GM18870 (cell line): ENCODE data around the gene ITGA7.

ENCODE experiments used
- ATAC-seq: cut with Tn5 transposase; IDR thresholded peaks from one replicate; pipeline ENCODE4 v1.9.1; 2021; ENCODE audit warnings: moderate library complexity; ENCODE audit not compliant: unreplicated experiment

ITGA7 gene

DNA sequence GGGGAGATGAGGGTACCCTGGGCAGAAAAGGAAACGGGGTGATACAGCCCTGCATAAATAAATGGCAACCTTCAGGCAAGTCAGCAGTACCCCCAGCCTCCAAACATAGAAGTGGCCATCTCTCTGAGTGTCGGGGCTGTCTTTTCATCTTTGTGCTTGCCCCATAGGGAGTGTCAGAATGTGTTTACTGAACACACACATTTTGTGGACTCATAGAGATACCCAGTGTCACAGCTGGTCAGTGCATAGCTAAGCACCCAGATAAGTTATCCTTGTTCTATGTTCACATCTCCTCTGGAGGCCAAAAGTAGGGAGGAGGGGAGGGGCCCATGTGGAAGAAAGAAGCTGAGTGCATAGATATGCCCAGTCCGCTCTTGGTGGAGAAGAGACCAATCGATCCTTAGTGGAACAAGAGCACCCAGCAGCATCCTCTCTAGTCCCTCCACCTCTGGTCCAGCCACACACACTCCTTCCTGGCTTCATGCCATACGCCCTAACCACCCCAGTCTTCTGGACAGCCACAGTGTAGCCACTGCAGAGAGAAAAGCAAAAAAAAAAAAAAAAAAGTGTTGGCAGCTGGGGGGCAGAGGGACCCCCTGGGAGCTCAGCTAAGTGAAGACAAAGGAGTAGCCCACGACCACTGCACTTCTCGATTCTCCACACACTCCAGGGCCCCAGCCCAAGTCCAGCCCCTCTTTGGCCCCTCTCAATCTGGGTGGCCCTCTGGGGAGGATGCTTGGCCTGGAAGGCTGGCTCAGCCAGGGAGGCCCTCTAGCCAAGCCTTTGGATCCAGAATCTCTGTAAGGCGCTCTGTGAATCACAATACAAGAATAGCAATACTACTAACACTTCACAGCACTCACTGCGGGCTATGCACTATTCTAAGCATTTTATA lies 2.6 kb downstream of the ITGA7 start:
- no peak for ATAC-seq

DNA sequence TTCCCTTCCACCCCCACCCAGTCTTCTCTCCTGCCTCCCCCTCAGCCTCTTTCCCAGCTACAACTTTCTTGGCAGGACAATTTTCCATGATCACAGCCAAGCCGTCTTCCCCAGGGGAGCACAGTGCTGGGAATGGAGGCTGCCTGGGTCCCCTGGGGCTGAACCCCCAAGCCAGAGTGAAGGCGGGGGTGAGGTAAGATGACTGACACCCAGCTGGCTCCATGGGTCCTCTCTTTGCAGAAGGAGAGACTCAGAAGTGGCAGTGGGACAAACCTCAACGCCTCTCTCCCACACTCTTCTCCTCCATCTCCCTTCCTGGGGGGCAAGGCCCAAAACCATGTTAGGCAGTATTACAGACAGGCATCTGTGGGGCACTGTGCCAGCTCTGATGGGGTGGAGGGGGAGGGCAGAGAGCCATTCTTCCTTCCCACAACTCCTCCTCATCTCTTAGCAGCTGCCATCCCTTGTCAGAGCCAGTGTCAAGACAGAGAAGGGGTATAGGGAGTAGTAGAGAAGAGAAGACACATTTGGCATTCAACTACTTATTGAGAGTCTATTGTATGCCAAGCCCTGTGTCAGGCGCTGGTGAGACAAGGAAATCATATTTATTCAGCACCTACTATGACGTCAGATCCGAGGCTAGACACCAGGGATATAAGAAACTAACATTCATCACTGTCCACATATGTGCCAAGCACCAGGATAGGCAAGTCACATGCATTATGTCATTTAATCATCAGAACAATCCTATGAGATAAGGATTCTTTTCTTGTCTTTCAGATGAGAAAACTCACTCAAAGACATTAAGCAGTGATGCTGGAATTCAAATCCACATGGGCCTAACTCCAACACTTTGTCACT lies 3.6 kb downstream of the ITGA7 start:
- ATAC-seq = no peak

DNA sequence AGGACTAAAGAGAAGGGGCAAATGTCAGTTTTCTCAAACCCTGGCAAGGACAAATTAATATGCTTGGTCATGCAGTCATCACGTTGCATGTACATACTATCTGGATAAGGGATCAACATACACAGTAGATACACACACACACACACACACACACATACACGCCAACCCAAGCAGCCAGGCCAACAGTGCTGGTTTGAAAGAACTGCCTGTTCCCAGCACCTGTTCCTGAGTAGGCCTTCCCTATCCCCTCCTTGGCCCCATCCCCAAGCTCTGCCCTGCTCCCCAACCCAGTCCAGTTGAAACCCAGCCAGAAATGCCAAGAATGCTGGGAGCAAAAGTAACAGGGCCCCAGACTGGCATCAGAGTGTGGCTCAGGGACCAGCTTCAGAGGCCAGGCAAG lies 4.4 kb downstream of the ITGA7 start:
- no peak for ATAC-seq

DNA sequence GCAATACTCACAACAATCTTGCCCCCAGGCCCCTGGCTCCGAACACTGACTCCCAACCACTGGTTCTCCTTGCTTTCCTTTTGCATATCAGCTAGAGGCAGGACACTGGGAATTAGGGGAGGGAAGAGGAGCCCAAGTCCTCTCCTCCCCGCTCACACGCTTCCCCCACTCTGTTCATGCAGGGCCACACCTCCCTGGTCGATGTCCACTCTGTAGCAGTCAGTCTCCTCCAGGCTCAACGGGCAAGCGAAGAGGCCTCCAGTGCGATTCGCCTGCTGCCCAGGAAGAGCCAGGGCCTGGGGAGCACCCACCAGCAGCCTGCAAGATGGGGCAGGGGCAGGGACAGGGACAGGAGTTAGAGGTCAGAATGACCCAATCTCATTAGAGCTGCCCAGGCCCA lies 4.8 kb downstream of the ITGA7 start:
- ATAC-seq = no peak

DNA sequence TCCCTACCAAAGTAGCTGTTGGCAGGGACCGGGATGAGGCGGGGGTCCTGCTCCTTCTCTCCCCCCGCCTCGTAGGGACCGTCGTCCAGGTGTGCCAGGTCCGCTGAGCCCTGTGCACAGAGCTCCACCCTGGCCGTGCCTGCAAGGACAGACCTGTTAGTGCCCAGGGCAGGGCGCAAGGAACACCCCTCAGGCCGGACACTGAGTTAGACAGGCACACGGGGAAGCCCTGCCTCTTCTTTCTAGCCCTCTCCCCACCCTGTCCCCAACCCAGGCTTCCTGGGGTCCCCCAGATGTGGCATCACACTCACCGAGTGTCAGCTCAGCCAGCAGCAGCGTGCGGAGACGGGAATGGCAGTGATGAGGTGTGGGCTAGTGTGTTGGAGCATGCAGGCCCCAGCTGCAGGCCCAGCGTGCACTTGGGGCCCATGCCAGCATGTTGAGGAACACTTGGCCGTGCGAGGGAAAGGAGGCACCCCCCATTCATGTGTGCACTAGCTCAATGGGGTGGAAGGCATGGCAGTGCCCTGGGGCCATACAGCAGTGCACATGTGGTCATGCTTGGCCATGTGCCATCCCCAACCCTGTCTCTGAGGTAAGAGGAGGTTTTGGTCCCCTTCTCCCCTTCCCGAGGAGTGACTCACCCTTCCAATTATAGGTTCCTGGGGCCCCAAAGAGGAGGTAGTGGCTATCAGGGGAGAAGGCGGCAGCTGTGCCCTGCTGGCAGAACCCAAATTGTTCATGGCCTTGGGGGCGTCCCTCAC lies 7.3 kb downstream of the ITGA7 start:
- ATAC-seq = no peak

DNA sequence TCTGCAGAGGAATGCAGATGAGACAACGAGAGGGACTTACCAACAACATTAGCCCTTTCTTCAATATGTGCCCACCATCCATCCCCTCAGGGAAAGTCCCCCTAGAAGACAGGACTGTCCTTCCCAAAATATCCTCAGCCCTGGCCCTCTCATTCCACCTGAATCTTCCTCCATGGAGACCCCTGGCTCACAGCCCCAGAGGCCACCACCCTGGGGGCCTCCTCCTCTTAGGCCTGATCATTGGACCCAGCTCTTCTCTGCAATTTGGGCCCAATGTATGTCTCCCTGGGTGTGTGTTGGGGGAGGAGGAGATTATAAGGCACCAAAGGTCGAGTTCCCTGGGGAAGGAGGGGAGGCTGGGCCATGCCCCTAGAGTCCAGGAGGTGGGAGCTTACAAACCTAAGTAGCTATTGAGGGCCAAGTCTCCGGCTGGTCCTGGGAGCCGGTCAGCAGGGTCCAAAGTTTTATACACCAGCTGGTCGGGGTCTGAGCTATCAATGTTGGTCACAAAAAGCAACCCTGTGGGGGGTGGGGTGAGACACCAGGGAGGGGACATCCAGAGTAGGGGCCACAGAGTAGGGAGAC lies 8.1 kb downstream of the ITGA7 start:
- ATAC-seq = no peak

DNA sequence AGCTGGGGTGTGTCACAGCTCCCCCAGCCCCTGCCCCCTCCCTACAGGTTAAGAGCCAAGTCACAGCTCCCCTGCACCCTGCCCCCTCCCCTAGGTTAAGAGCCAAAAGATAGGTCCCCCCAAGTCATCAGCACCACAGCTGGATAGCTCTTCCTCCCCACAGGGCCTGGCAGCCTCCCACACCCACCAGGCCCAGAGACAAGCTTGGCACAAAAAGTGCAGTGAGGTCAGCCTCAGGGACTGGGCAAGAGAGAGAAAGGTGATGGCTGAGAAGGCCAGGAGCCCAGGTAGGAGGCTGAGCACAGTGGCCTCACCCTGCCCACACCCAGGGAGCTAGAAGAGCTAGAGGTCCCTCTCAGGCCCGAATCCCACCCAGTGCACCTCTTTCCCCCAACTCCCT lies 8.7 kb downstream of the ITGA7 start:
- ATAC-seq = no peak

DNA sequence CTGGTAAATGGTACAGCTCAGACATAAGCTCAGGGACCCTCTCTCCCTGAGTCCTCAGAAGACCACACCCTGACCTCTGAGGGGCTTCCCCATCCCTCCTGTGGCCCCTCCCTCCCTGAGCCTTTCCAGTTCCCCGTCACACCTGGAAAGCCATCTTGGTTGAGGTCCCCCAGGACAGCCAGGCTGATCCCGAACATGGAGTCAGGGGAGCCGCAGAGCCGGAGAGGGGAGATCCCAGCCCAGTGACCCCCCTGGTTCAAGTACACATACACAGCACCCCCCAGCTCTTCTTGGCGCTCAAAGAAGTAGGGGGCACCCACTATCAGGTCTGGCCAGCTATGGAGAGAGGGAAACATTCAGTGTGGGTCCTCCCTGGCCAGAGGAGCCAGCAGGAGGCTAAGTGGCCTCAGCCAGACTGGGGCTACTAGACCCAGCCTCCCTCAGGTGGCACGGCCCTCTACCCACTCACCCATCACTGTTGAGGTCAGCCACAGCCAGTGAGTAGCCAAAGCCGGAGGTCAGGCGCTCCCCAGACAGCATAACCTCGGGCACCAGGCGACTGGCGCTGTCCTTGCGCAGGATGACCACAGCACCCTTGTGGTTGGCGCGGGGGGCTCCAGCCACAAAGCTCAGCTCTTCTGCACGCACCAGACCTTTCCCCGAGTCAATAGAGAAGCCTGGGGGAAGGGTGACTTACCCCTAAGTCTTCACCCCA lies 9.3 kb downstream of the ITGA7 start:
- no peak for ATAC-seq

DNA sequence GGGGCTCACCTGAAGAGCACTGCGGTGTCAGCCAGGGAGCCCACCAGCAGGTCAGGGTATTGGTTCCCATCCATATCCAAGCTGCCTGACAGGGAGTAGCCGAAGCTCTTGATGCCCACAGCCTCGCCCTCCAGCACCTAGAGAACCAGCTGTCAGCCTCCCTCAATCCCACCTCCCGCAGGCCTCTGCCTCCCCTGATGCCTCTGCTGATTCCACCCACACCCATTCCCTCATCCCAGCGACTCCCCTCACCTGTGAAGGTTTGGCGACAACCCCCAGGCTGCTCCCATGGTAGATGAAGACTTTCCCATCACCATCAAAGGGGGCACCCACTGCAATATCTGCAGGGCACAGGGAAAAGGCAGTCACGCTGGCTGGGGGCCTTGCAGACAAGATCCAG lies 10.0 kb downstream of the ITGA7 start:
- ATAC-seq = no peak

DNA sequence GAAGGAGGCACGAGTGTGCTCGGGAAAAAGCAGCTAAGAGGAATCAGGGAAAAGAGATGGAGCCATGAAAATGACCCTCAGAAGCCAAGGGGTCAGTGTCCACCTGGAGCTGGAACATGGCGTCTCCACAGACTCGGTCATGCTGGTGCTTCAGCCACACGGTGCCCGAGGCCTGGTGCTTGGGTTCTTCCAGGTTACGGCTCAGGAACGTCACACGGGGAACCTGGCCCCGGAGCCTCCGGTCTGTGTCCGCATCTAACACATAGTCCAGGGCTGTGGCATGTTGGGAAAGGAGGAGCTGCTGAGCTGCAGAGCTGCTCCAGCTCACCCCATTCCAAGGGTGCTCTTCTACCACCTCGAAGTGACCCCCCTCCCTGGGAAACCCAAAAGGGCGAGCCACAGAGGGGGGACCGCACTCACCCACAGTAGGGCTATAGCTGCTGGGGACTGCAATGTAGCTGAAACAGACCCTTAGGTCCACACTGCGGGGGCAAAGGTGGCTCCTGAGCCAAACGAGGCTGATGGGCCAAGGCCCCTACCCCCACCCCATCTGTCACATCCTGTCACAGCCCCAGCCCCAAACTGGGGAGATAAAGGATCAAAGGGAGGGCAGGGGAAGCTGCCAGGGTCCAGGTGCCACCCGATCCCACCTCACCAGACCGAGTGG lies 10.8 kb downstream of the ITGA7 start:
- no peak for ATAC-seq

DNA sequence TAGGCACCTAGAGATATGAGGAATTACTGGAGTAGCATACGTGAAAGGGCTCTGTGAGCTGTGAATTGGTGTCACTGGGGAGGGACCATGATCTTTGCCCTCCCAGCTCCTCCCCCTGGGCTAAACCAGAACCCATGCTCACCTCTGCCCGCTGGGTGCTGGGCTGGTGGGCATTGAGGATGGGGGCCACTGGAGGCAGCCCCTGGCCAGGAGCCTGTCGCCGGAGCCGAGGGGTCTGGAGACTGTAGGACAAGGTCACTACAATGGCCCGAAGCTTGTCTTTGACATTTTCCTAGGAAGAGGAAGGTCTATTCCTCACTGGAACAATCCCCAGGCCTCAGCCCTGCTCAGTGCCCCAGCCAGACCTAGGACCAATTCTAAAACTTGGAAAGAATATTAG lies 11.6 kb downstream of the ITGA7 start:
- ATAC-seq = no peak

- no peak for ATAC-seq
Measured at GRCh38 chr12:55695349-55695748, 12.4 kb downstream of the ITGA7 start.

DNA sequence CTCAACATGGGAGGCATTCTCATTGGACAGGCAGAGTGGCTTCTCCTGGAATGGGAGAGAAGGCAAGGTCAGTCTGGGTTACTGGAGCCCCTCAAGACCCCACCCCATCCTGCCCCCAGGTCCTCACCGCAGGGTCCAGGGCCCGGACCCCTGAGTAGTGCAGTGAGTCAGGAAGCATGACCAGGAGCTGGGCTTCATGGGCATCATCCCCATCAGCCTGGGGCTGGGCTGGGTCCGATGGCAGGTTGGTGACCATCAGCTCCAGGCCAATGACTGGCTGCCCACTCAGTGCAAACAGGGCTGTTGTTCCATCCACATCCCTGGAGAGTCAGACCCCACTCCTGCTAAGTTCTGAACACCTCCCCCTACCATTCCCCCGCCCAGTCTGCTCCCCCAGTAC lies 13.1 kb downstream of the ITGA7 start:
- no peak for ATAC-seq

- no peak for ATAC-seq
Measured at GRCh38 chr12:55694188-55694515, 13.6 kb downstream of the ITGA7 start.

- ATAC-seq = no peak
Measured at GRCh38 chr12:55693323-55694187, 14.1 kb downstream of the ITGA7 start.

- no peak for ATAC-seq
Measured at GRCh38 chr12:55692631-55693322, 14.9 kb downstream of the ITGA7 start.

- no peak for ATAC-seq
Measured at GRCh38 chr12:55688716-55689655, 18.7 kb downstream of the ITGA7 start.
